Stimulated activated CD4-positive, alpha-beta T cell treated with anti-CD3 and anti-CD28 coated beads, TNF-alpha, amount 100 ng/mL, for 48 hours (primary cell): ENCODE data around the gene BRD3OS.
"Not testable (repeated sequence)": the region's sequence is repeated elsewhere in the genome, so short reads cannot be mapped to it uniquely, and the experiment has no call there.

ENCODE experiments used
- DNase-seq, 3 donors: peaks; one replicate each; pipeline ENCODE4 v3.0.0-alpha.2; 2020; ENCODE audit warnings: low read depth in 3 of 3

Gene BRD3OS

DNA sequence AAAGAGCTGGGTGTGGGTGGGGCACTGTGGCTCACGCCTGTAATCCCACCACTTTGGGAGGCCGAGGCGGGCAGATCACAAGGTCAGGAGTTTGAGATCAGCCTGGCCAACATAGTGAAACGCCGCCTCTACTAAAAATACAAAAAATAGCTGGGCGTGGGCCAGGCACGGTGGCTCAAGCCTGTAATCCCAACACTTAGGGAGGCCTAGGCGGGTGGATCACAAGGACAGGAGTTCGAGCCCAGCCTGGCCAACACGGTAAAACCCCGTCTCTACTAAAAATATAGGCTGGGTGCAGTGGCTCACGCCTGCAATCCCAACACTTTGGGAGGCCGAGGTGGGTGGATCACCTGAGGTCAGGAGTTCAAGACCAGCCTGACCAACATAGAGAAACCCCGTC, 36.5 kb upstream of the BRD3OS start:
- DNase-seq = not testable (repeated sequence)

DNA sequence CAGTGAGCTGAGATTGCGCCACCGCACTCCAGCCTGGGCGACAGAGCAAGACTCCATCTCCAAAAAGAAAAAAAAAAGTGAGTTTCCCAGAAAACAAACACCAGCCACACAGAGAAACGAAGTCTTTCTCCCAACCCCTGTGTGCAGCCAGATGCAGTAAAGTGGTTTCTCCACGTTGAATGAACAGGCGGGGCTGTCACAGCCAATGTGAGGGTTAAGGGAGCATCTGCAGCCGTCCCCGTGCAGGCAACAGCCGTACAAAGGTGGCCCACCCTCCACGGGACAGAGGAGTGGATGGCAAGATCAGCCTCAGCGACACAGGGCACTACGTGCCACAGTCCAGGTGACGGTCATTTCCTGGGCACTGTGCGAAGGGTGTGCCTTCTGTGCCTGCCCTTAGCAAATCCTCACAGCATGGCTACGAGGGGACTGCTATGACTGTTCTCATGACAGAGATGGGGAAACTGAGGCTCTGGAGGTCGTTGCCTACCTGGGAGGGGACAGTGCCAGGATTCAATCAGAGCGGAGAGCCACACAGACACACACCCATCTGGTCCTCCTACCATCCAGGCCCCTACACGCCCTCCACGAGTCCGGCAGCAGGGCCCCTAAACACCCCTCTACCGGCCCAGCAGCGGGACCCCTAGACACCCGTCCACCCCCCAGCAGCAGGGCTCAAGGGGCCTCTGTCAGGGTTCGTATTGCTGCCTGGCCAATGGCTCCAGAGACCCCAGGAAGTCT, 35.5 kb upstream of the BRD3OS start:
- DNase-seq = no peak

DNA sequence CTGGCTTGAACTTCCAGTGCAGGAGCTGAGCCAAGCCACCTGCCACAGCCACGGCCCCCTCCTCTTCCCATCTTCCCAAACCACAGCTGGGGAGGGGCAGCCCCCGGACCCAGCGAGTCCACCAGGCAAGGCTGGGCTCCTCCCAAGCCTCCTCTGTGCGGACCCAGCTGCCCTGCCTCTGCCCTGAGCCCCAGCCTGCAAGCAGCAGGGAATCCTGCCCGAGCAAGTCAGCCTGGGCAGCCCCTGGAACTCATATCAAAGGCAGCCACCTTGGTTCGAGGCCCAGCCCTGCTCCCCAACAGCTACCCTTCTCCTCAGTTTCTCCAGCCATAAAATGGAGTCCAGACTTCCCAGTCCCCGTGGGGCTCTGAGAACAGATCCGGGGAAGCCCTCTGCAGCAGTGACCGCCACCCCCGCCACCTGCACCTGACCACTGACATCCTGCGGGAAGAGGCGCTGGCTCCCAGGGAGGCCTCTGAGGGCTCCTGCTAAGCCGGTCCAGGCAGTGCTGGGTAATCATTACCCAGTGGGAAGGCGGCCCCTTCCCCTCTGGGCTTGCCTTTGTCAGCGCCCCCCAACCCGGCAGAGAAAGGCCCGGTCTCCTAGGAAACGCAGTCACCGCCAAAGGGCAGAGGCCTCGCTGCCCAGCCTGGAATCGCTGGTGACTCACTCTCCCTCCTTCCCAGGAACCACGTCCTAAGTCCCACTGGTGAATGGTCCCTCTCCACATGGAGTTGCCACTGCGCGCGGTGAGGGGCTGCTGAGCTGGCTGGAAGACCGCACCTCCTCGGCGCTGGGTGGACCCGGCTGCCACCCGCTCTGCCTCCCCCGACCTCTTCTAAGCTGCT, 34.7 kb upstream of the BRD3OS start:
- DNase-seq = no peak

DNA sequence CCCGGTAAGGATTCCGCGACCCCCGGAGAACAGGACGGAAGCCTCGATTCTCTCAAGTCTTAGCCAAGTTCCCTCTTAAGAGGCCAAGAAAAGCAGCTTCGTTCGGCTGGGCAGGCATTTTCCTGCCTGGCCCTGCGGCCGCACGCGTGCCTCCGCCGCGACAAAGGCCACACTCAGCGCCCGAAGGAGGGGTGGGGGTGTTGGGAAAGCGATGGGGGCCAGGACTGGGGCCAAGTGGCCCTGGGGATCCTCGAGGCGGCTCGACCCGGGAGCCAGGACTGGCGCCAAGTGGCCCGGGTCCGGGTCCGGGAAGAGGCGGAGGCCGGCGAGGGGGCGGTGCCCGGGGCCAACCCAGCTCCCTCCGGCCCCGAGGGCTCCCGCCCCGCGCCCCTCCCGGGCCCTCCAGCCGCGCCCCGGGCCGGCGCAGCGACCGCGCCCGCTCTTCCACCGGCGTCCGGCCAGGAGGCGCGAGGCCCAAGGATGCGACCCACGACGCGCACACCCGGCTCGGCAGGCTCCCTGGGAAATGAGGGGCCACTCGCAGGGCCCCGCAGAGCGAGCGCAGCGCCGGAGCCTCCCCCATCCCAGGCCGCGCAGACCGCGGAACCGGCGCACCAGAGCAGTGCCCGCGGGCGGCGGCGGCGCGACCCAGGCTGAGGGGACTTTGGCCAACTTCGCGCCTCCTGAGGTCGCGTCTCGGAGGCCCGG, 33.9 kb upstream of the BRD3OS start:
- no peak for DNase-seq

DNA sequence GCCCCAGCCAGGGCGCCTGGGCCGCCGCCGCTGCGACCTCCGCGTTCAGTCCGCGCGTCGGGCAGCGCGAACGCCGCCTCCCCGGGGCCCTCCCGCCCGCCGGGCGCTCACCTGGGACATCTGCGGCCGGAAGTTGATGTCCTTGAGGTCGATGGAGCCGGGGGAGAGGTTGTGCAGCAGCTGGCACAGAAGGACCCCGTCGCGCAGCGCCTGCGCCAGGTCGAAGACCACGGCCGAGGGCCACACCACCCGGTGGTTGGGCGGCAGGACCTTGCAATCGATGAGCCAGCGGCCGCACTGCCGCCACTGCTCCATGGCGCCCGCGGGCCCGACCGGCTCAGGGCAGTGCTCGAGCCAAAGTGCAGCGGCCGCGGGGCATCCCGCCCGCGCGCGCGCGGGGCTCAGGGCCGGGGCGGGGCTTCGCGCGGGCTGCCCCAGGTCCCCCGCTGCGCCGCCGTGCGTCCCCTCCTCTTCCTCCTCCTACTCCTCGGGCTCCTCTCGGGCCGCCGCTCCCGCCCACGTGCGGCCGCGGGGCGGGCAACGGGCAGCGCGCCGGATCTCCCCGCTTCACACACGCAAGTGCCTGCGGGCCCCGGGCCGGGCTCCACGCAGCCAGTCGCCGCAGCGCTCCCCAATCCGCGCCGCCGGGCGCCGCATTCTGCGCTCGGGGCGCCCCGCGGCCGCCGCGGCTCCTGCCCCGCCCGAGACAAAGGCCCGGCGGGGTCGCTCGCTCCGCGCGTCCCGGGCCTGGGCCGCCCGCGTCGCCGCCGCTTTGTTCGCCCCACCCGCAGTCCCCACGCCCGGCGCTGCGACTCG, 33.1 kb upstream of the BRD3OS start, which contains the start of gene VAV2:
Gene VAV2 (minus strand): TSS at position 361 of the 816 bp plus-strand sequence. CDS start 46 bp downstream, at position 315.
- peak in 1 of 3 donors; percentile 33 for DNase-seq

DNA sequence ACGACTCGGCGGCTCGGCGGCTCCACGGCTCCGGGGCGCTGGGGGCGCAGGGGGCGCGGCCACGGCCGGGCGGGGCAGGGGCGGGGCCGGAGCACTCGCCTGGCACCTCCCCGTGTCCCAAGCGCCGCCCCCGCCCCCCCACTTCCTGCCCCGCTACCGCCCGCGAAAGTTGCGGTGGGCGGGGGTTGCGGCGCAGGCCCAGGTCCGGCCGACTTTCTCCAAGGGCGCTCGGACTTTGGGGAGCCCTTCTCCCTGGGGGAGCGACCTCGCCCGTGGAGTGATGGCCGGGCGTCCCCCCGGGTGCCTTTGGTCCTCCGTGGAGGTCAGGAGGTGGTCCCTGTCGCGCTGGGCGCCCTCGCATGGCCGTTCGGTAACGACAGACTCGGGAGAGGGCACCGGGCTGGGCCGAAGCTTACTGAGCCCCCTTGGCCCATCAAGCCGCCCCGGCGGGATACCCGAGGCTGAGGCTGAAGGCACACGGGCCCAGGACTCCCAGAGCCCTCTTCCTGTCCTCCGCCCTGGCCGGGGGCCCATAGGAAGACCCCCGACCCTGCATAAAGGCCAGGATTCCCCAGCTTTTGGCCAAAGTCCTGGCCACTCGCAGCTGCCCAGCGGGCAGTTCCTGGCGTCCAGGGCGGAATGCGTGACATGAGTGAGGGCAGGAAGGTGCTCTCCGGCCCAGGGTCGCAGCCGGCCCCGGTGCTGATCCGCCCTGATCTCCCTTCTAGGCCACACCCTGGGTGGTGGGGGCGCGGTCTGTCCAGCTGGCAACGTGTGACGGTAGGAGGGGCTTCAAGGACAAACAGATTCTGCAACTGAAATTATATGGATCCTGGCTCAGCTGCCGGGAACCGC, 32.3 kb upstream of the BRD3OS start:
- DNase-seq = peak; percentile 37 to 81 (median 51)

DNA sequence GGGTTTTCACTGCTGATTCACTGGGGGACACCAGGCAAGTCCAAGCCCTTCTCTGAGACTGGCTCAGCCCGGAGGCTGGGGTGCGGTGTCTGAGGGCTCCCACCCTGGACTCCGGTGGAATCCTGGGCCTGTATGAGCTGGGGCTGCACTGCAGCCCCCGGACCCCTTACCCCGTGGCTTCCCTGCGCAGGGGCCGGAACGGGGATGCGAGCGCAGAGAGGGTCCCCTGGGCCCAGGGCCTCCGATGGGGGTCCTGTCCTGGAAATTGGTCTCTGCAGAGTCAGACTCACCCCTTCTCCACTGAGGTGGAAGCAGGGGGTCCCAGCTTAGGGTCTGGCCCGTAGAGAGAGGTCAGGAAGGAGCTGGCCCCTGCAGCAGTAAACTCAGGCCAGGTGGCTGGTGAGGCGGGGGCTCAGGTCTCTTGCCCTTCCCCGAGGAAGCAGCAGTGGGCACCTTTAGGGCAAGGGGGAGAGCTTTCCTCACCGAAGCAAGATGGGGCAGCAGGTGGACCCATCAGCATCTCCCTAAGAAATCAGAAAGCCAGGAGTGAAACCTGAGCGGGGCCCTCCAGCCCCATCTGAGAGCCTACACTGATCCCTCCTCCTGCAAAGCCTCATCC, 31.5 kb upstream of the BRD3OS start:
- no peak for DNase-seq

DNA sequence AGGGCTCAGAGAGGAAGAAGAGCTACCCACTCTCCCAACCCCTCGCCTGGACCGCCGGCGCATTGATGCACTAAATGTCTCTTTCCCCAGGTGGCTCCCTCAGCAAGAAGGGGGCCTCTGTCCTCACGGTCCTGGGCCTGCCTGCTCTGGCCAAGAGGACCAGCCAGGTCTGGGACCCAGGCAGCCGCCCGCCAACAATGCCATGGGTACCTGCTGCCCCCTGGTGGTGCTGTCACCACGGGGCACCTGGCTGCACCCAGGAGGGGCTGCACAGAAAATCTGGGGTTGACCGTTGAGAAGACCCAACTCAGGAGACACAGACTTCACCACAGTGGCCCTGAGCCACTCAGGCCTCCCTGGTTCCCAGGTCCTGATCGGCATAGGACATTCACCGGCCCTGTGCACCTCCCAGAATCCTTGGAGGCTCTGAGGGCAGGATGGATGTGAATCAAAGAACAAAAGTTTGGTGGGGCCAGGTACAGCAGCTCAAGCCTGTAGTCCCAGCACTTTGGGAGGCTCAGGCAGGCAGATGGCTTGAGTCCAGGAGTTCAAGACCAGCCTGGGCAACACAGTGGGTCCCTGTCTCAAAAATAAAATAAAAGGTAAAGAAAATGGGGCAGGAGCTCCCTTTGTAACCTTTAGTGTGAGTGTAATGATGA, 30.8 kb upstream of the BRD3OS start:
- peak; percentile 53 to 78 (median 60) for DNase-seq

DNA sequence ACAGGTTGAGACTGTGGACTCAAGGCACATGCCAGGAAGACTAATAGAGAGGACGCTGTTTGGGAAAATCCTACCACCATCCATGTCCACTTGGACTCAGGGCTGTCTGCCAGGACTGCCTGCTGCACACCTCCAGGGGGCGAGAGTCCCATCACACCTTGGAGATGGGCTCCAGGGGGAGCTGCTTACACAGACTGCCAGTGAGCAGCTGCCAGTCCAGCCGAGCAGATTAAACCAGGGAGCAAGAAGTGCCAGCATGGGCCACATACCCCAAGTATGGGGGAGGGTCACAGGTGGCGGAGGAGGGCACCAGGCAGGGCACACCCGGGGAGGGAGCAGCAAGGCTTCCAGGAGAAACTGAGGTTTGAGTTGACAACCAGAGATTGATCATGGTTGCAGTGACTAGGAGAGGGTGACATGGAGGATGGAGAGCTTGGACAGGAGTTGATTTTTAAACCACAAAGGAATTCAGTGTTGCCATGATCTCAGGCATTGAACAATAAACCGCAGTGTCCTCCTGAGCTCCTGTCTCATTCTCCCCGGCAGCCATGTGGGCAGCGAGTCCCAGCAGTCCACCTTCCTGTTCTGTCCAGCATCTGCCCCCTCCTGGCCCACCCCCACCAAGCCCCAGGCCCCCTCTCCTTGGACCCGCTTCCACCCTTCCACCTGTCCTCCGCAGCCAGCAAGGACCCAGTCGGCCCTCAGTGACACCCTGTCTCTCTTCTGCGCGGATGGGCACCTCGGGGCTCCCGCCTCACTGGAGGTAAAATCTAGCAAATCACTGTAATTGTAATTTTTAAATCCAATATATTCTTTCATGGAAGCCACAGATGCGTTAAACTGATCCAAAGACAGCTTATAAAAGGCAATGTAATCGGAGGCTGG, 30.0 kb upstream of the BRD3OS start:
- DNase-seq = no peak

DNA sequence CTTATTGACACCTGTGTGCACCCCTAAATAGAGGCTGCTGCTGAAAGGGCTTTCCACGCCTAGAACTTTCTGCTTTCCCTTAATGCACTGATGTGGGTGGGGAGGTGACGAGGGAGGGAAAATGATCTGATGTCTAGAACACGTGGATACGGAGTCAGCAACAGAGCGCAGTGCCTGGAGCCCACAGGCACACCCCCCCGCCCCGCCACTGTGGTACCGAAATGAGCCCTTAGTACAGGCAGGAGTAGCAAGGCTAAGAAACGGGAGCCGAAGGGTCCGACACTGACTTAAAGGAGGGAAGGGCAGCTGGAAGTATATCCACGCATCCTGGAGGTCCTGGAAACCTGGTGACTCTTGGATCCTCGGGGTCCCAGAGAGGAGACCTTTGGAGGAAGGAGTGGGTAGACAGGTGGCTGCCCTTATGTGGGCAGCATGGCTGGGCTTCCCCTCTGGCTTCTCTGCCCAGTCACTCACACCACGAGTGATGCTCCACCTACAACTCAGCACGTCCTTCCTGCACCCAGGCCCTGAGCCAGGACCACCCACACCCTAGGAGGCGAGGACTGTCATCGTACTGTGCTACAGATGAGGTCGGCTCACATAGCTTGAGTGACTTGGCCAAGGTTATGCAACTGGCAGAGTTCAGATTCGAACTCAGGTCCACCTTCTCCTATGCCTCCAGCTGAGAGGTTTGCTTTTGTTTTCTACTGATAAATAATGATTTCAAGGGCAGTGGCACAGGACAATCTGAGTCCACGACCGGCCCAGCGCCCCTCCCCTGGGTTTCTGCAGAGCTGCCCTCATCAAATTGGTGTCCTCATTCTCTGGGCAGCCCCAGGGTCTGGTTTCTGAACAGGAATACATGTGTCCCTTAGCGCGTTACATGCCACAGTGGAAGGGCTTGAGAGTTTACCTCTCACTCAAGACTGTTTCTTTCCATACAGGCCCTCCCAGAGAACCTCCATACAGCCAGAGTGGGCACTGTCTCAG, 28.5 kb upstream of the BRD3OS start:
- DNase-seq = no peak

DNA sequence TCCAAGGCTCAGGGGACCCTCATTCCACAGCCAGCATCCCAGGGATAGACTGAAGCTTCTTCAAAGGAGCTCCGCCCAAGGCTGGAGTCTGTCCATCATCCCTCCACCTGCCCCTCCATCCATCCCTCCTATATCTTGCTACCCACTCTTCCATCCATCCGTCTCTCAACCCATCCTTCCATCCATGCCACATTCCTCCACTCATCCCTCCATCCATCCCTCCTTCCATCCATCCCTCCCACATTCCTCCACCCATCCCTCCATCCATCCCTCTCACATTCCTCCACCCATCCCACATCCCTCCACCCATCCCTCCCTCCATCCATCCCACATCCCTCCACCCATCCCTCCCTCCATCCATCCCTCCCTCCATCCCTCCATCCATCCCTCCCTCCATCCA, 27.7 kb upstream of the BRD3OS start:
- no peak for DNase-seq

DNA sequence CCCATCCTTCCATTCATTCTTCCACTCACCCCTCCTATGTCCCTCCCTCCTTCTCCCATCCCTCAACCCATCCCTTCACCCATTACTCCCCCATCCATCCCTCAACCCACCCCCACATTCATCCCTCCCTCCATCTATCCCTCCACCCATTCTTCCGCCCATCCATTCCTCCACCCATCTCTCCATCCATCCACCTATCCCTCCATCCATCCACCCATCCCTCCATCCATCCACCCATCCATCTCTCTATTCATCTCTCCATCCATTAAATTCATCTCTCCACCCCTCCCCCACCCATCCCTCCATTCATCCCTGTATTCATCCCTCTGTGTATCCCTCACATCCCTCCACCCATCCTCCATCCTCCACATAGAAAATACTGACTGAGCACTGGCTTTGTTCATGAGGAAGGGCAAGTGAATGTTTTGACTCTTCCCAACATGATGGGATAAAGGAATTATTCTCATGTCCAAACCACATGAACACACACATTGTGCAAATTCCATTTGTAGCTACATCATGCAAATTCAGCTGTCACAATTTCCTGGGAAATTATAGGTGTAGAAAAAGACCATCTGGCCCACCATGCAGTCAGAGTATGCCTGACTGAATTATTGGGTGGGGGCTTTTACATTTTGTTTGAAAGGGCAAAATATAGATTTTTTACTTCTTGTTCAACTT, 26.2 kb upstream of the BRD3OS start:
- no peak for DNase-seq

DNA sequence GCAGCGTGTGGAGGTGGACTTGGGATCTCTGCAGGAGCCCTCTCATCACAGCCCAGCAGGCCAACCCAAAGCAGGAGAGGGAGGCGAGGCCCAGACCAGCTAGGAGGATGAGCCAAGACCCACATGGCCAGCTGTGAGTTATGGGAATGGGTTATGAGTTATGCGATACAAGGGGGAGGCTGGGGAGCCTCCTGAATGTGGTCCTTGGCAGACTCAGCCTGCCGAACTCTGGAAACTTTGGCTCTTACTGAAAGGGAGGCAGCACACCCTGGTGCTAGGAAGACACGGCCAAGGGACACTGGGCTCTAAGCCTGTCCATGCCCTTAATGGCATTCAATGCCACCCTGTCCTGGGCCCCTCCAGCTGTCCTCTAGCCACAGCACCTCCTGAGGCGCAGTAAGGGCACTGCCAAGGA, 25.4 kb upstream of the BRD3OS start:
- no peak for DNase-seq

DNA sequence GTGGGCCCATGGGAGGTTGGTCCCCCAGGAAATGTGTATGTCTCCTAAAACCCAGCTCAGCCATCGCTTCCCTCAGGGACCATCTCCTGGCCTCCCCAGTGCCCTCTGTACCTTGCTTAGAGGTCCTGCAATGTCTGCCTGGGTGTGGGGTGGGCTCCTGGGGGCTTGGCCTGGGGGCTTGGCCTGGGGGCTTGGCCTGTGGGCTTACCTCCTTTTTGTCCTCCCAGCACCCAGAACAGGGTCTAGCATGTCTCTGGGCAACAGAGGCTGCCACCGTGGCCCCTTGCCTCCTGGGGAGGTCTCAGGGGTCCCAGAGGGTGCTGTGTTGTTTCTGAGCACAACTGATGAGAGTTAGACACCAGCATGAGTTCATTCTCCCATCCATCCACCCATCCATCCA, 22.5 kb upstream of the BRD3OS start:
- no peak for DNase-seq

DNA sequence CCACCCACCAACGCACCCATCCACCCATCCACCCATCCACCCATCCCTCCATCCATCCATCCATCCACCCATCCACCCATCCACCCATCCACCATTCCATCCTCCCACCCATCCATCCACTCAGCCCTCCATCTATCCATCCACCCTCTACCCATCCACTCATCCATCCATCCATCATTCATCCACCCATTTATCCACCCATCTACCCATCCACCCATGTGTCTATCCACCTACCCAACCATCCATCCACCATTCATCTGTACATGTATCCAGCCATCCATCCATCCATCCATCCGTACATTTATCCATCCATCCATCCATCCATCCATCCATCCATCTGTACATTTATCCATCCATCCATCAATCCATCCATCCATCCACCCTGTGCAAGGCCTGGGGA, 22.0 kb upstream of the BRD3OS start:
- DNase-seq = no peak

DNA sequence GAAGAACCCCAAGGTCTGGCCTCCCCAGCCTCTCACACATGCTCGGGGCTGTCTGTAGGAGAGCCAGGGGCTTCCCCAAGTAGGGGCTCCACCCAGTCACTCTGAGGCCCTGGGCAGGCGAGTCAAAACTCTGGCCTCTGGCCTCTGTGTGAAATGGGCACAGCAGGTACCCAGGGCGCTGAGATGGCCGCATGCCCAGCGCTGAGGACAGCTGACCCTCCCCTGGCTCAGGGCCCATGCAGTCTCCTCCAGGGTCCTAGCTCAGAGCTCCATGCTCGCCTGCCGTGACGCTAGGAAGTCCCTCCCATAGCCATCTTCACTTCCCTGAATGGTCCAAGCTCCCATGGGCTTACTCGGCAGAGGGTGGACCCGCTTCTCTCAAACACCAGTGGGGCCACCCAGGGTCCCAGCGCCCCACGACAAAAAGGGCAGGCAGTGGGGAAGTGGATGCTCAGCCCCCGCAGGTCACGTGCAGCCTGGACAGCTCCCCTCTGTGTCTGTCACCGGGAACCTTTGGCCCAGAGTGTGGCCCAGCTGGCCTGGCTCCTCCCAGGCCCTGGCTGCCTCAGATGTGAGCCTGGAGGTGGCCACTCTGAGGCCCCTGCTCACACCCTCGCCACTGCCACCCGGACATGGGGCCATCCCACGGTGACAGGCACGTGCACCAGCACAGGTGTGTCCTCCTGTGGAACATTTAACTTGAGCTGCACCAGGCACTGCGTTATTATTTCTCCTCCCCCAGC, 21.0 kb upstream of the BRD3OS start:
- no peak for DNase-seq
